ENCODE results near the gene PANK4. TPM values are rescaled to one million over a fixed set of nuclear protein-coding genes. Genes with fewer than 3 reads are reported as not detected.

Gene PANK4
- total RNA-seq, 6 experiments from 2014 or later: 9.6 to 18.9 (median 13.4) TPM

GRCh38 chr1:2492091-2492490 is 34.3 kb downstream of the PANK4 start:
- H3K9me3 ChIP-seq: no peaks in the 10 kb centered on the region
- intact Hi-C loops (cut with DNase I): no loop called here
- no peak for ATAC-seq

GRCh38 chr1:2489615-2490014 is 36.8 kb downstream of the PANK4 start:
- intact Hi-C loops (cut with DNase I): no loop called here
- Histone ChIP-seq H3K4me3 (no peak overlapping the region), H3K9me3 (no peaks in the 10 kb centered on the region), H3K4me1 (peaks cover 0 to 11% (median 3%) of the 10 kb centered on the region in 4 donors), H3K36me3 (no peaks in the 10 kb centered on the region), H3K27ac (no peak overlapping the region), H3K27me3 (no peaks in the 10 kb centered on the region)
- ATAC-seq (no peak), DNase-seq (no peak)
- TF ChIP-seq, protein P1, sequence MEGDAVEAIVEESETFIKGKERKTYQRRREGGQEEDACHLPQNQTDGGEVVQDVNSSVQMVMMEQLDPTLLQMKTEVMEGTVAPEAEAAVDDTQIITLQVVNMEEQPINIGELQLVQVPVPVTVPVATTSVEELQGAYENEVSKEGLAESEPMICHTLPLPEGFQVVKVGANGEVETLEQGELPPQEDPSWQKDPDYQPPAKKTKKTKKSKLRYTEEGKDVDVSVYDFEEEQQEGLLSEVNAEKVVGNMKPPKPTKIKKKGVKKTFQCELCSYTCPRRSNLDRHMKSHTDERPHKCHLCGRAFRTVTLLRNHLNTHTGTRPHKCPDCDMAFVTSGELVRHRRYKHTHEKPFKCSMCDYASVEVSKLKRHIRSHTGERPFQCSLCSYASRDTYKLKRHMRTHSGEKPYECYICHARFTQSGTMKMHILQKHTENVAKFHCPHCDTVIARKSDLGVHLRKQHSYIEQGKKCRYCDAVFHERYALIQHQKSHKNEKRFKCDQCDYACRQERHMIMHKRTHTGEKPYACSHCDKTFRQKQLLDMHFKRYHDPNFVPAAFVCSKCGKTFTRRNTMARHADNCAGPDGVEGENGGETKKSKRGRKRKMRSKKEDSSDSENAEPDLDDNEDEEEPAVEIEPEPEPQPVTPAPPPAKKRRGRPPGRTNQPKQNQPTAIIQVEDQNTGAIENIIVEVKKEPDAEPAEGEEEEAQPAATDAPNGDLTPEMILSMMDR (IDR thresholded peaks at IDR 0.05): no peak
- no peak for TF ChIP-seq POLR2A (IDR thresholded peaks at IDR 0.05)
- 87% methylated on average over 6 of the region's 14 CpGs for WGBS (ENCODE audit: insufficient coverage, low coverage, low lambda C conversion rate, missing lambda C conversion rate)

More at GRCh38 chr1:2492091-2492490, 34.3 kb downstream of the PANK4 start:
- DNase-seq: no peak
- peaks cover 0 to 13% (median 5%) of the 10 kb centered on the region in 4 donors for H3K4me1 ChIP-seq
- no CpG with 5 or more reads among the region's 13 CpGs for WGBS (ENCODE audit: insufficient coverage, low coverage, low lambda C conversion rate, missing lambda C conversion rate)
- no peaks in the 10 kb centered on the region for H3K27me3 ChIP-seq
- no peak overlapping the region for H3K27ac ChIP-seq
- H3K36me3 ChIP-seq: no peaks in the 10 kb centered on the region
- no peak overlapping the region for H3K4me3 ChIP-seq
- TF ChIP-seq, protein P1 (IDR thresholded peaks at IDR 0.05): no peak
- no peak for TF ChIP-seq POLR2A (IDR thresholded peaks at IDR 0.05)

DNA sequence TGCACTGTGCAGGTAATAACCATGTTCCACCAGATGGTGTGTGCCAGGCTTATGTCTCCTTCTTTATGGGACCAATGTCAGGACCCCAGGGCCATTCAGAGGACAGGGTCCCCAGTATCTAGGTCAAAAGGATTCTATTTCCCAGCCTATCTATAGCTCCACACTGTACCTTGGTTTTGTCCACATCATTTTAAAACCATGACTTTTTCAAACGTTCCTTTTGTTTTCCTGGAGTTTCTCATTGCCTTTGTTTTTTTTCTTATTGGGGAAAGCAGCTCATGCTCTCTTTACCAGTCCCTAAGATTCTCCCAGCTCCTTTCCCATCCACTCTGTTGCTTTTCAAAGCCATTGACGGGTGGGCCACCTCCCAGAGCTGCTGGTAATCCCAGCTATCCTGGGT is 37.7 kb downstream of the PANK4 start:
- intact Hi-C loops (cut with DNase I): no loop called here

GRCh38 chr1:2486558-2486957 is 39.8 kb downstream of the PANK4 start:
- Histone ChIP-seq H3K9me3 (no peaks in the 10 kb centered on the region), H3K36me3 (no peaks in the 10 kb centered on the region), H3K27ac (no peak overlapping the region), H3K4me3 (no peak overlapping the region), H3K27me3 (no peaks in the 10 kb centered on the region), H3K4me1 (no peaks in the 10 kb centered on the region)
- intact Hi-C loops (cut with DNase I): no loop called here
- ATAC-seq (no peak), DNase-seq (no peak)
- WGBS (ENCODE audit: insufficient coverage, low coverage, low lambda C conversion rate, missing lambda C conversion rate): 90% methylated on average over 2 of the region's 9 CpGs
- TF ChIP-seq, protein P1 (IDR thresholded peaks at IDR 0.05): no peak

More for the DNA sequence above, 37.7 kb downstream of the PANK4 start:
- WGBS (ENCODE audit: insufficient coverage, low coverage, low lambda C conversion rate, missing lambda C conversion rate): 94% methylated on average over 2 of the region's 2 CpGs
- Histone ChIP-seq H3K4me3 (no peak overlapping the region), H3K36me3 (no peaks in the 10 kb centered on the region), H3K9me3 (no peaks in the 10 kb centered on the region), H3K4me1 (peaks cover 0 to 2% (median 0%) of the 10 kb centered on the region in 4 donors), H3K27me3 (no peaks in the 10 kb centered on the region), H3K27ac (no peak overlapping the region)
- TF ChIP-seq, protein P1 (IDR thresholded peaks at IDR 0.05): no peak
- no peak for TF ChIP-seq POLR2A (IDR thresholded peaks at IDR 0.05)
- DNase-seq: no peak
- ATAC-seq: no peak

- WGBS (ENCODE audit: insufficient coverage, low coverage, low lambda C conversion rate, missing lambda C conversion rate): no CpG with 5 or more reads among the region's 4 CpGs
- no peak for TF ChIP-seq POLR2A (IDR thresholded peaks at IDR 0.05)
- TF ChIP-seq, protein P1 (IDR thresholded peaks at IDR 0.05): no peak
- Histone ChIP-seq H3K36me3 (no peaks in the 10 kb centered on the region), H3K4me1 (no peaks in the 10 kb centered on the region), H3K27me3 (no peaks in the 10 kb centered on the region), H3K27ac (no peak overlapping the region), H3K9me3 (no peaks in the 10 kb centered on the region), H3K4me3 (no peak overlapping the region)
- ATAC-seq: no peak
- no peak for DNase-seq
- intact Hi-C loops (cut with DNase I): no loop called here
These were observed 40.4 kb downstream of the PANK4 start for GRCh38 chr1:2486041-2486440.
